Activated CD8-positive, alpha-beta memory T cell treated with anti-CD3 and anti-CD28 coated beads for 24 hours (primary cell): ENCODE results near the gene CIT.
"Not testable (repeated sequence)": the region's sequence is repeated elsewhere in the genome, so short reads cannot be mapped to it uniquely, and the experiment has no call there.

ENCODE experiments used
- DNase-seq: peaks from one replicate; pipeline ENCODE4 v3.0.0-alpha.2; 2020

CIT gene, protein sequence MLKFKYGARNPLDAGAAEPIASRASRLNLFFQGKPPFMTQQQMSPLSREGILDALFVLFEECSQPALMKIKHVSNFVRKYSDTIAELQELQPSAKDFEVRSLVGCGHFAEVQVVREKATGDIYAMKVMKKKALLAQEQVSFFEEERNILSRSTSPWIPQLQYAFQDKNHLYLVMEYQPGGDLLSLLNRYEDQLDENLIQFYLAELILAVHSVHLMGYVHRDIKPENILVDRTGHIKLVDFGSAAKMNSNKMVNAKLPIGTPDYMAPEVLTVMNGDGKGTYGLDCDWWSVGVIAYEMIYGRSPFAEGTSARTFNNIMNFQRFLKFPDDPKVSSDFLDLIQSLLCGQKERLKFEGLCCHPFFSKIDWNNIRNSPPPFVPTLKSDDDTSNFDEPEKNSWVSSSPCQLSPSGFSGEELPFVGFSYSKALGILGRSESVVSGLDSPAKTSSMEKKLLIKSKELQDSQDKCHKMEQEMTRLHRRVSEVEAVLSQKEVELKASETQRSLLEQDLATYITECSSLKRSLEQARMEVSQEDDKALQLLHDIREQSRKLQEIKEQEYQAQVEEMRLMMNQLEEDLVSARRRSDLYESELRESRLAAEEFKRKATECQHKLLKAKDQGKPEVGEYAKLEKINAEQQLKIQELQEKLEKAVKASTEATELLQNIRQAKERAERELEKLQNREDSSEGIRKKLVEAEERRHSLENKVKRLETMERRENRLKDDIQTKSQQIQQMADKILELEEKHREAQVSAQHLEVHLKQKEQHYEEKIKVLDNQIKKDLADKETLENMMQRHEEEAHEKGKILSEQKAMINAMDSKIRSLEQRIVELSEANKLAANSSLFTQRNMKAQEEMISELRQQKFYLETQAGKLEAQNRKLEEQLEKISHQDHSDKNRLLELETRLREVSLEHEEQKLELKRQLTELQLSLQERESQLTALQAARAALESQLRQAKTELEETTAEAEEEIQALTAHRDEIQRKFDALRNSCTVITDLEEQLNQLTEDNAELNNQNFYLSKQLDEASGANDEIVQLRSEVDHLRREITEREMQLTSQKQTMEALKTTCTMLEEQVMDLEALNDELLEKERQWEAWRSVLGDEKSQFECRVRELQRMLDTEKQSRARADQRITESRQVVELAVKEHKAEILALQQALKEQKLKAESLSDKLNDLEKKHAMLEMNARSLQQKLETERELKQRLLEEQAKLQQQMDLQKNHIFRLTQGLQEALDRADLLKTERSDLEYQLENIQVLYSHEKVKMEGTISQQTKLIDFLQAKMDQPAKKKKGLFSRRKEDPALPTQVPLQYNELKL (N-terminal part only)

DNA sequence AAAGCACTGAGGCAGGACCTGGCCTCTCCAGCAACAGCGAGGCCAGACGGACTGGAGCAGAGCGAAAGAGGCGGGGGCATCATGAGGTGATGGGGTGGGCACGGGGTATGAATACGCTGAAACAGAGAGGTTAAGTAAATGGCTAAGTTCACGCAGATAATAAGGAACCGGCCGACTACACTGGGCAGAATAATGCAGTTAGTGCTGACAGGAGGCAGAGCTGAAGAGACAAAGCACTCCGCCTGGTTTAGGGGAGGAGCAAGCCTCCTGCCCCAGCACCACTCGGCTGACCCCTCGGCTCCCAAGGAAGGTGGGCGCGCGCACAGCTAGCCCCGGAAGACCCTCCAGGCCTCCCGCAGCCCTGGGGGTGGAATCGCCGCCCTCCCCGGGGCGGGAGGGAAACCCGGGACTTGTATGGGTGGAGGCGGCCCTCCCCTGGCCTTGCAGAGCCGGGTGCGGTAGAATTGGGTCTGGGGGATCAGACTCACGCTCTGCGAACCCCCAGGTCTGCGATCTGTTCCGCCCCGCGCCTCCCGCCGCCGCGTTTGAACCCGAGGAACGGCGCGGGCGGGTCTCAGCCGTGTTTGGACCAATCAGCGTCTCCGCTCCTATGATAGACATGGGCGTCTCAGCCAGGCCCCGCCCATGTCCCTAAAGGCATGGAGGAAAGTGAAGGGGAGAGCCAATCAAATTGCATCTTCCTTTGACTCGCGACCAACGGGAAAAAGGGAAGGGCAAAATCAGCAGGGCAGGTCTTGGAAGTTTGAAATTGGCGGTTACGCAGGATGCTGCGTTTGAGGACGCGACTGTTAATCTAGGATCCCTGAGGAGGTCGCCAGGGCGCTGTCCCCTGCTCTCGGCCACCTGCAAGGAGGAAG lies at the start of gene CIT:
Gene CIT, minus strand, starts transcription at position 560 of the 878 bp plus-strand sequence. CDS start 1,152 bp downstream, outside the sequence.
- DNase-seq, result peak; percentile 92

DNA sequence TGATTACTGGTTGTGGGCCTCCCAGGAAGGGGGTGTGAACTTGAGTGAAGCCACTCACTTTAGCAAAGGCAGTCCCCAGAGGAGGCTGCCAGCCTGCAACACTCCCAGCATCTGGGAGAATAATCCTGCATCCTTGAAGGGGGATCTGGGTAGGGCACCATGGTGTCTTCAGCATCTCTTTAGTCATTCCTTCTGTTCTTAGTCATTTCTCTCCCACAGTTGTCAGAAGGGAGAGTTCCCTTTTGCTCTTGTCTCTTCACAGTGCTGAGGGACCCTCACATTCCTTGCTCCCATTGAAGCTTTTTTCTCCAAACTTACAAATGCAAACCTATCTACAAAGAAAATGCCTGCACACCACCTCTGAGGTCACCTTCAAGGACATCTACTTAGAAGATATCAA lies 48.1 kb upstream of the CIT start:
- DNase-seq, result no peak

DNA sequence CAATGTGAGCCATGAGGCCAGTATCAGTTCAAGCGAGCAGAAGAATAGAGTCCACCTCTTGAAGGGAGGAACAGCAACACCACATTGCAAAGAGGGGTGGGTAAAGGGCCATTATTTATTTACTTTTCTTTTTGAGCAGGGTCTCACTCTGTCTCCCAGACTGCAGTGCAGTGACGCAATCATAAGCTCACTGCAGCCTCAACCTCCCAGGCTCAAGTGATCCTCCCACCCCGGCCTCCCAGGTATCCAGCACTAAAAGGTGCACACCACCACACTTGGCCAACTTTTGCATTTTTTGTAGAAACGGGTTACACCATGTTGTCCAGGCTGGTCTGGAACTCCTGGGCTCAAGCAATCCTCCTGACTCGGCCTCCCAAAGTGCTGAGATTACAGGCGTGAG lies 42.9 kb upstream of the CIT start:
- no peak for DNase-seq

DNA sequence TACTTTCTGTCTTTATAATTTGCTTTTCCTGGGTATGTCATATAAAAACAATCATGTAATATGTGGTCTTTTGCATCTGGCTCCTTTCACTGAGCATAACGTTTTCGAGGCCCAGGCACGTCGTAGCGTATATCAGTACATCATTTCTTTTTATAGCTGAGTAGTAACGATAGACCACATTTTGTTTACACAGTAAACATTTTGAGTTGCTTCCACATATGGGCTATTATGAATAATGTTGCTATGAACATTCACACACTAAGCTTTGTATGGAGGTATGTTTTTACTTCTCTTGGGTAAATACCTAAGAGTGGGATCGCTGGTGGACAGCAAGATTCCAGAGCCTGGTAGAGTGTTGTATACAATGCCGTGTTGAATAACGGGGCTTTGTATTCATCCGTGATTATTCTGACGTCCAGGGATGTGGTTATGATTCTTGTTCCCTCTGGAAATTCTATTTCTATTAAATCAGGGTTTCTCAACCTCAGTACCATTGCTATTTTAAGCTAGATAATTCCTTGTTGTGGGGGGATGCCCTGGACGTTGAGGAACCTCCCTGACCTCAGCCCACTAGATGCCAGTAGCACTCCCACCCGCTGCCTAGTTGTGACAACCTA lies 38.9 kb upstream of the CIT start:
- no peak for DNase-seq

DNA sequence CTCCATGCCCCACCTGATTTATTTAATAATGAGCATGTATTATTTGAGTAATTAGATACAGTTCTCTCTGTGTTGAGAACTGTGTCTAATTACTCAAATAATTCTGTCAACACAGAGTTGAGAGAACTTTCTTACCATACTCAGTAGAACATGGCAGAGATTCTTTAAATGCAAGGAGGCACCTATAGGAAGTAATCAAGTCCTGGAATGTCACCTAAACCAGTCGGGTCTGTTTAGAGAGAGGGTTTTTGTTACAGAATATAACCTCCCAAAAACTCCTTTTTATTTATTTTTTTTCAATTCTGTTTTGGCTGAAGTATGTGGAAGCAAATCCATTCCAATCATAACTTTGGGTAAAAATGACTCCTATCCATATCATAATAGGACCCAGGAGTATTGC lies 37.5 kb upstream of the CIT start:
- DNase-seq, result no peak

DNA sequence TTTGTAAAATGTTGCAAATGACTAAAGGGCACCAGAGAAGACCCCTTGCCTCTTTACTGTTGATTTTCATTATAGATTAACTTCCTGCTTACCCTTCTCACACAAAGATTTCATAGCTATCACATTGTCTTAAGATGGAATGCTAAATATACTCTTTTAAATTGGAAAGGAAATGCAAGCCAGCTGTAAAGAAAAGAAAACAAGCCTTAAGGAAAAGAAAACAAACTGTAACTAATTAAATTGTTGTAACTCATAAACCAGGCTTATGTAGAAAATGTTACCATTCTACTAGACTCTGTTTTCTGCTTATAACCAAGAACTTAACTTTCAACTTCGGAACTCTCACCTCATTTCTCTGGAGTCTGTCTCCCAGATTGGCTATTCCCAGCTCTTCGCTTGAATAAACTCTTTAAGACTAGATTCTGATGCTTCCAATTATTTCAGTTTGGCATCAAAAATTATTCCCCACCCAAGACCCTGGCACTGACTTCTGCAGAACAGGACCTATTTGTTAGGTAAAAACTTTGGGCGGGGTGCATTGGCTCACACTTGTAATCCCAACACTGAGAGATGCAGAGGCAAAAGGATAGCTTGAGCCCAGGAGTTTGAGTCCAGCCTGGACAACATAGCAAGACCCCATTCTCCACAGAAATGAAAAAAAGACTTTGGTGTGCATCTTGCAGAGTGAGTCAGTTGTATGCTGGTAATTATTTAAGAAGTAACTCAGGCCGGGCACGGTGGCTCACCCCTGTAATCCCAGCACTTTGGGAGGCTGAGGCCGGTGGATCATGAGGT lies 36.6 kb upstream of the CIT start:
- no peak for DNase-seq

DNA sequence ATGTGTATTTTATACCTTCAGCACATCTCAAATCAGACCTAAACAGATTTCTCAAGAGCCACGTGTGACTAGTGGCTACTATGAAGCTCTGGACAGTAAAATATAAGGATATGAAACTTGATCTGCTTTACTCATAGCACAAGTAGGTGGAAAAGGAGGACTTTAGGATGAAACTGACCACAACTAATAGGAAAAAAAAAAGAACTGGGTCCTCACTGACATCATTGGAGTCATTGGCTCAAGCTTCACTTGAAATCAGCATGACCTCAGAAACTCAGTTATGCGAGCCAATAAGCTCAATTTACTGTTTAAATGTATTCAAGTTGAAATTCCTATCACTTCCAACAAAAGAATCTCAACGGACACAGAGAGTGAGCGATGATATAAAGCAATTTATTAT lies 34.1 kb upstream of the CIT start:
- DNase-seq, result no peak

DNA sequence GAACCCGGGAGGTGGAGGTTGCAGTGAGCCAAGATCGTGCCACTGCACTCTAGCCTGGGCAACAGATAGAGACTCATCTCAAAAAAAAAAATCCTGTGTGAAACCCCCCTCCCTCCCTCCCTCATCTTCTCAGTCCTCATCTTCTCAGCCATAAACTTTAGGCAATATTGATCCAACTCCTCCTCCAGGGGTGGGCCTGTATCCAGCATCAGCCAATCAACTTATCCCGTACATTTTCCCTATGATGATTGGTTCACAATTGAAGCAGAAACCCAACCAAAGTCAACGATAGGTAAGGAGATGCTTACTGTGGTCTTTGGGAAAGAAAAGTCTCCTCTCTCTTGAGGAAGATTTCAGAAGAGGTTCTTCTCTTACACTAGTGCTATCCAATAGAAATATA lies 33.5 kb upstream of the CIT start:
- no peak for DNase-seq

DNA sequence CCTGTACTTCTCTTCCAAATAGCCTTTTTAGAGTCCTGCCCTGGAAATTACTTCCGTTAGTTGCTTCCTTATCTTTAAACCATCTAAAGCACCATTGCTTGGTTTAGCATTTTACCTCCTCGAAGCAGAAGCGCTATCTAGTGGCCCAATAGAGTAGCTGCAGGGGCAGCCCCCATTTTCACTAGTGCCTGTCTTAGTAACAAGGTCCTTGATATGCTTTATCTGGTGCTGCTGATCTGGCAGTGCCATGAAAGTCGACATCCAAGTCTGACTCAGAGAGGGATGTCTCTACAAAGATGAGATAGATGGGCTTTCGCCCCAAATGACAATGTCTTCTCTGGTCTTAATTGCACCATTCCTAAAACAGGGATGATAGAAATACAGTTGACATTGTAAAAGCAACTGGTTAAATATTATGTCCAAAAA lies 25.0 kb upstream of the CIT start:
- peak; percentile 83 for DNase-seq

DNA sequence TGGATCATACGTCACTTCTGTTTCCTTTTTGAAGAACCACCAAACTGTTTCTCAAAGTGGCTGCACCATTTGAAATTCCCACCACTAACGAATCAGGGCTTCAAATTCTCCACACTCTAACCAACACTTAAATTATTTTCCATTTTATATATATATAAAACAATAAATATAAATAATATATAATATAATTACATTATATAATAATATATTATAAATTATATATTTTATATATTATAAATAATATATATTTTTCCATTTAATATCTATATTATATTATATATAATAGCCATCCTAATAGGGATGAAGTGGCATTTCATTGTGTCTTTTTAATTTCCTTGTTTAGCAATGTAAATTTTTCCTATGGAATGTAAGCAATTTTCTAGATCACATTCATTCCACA lies 24.6 kb upstream of the CIT start:
- no peak for DNase-seq

DNA sequence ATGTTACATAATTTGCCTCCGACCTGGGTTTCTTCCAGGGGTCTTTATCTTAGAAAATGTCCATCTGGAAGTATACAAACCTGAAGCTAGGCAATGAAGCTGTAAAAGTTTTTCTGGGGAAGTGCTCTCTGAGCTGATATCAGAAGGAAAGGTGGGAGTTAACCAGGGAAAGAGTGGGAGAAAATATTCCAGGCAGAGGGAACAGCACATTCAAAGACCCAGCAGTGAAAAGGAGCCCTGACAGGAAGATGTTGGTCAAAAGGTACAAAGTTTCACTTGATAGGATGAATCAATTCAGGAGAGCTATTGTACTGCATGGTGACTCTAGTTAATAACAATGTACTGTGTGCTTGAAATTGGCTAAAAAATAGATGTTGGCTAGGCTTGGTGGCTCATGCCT lies 17.8 kb upstream of the CIT start:
- no peak for DNase-seq

DNA sequence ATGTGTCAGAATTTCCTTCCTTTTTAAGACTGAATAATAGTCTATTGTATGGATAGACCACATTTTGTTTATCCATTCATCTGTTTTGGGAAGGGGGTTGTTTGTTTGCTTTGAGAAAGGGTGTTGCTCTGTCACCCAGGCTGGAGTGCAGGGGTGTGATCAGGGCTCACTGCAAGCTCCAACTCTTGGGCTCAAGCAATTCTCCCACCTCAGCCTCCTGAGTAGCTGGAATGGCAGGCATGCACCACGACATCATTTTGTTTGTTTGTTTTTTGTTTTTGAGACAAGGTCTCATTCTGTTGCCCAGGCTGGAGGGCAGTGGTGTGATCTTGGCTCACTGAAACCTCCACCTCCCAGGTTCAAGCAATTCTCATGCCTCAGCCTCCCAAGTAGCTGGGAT lies 15.5 kb upstream of the CIT start:
- DNase-seq, result not testable (repeated sequence)

DNA sequence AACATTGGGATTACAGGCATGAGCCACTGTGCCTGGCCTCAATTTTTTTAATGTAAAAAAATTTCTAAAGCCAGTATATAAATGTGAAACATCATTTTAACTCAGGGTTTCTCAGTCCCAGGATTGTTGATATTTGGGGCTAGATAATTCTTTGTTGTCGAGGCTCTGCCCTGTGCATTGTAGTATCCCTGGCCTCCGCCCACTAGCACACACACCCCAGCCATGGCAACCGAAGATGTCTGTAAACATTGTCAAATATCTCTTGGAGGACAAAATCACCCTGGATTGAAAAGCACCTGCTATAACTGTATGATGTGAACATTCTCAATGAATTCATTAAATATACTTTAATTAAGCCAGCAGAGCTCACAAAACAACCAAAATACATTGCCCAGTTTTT lies 8.4 kb upstream of the CIT start:
- DNase-seq, result no peak

DNA sequence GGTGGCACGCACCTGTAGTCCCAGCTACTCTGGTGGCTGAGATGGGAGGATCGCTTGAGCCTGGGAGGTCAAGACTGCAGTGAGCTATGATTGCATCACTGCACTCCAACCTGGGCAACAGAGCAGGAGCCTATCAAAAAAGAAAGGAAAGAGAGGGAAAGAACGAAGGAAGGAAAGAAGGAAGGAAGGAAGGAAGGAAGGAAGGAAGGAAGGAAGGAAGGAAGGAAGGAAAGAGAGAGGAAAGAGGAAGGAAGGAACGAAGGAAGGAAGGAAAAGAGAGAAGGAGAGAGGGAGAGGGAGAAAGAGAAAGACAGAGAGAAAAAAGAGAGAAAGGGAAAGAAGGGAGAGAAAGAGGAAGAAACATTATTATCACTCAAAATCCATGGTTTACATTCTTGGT lies 6.7 kb upstream of the CIT start:
- DNase-seq, result not testable (repeated sequence)

DNA sequence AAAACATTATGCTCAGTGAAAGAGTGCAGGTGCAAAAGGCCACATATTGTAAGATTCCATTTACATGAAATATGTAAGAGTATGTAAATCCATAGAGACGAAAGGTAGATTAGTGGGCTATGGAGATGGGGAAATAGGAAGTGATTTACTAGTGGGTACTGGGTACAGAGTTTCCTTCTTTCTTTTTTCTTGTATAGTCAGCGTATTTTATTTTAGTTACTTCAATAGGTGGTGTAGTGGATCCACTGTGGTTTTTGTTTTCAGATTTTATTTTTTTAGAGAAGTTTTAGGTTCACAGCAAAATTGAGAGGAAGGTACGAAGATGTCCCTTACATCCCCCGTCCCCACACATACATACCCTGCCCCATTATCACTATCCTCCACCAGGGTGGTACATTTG lies 6.1 kb upstream of the CIT start:
- DNase-seq, result no peak

DNA sequence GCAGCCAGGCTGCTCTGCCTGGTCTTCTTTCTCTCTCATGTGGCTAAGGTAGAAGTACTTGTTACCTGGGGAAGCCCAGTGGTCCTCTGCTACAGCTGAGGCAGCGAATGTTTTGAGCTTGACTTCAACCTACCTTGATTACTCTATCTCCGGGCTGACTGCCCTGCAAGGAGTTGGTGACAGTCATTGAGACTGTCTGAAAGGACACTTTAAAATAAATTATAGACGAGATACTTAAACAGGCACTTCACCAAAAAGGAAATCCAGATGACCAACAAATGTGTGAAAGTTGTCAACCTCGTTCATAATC lies 474 bp upstream of the CIT start:
- DNase-seq, result no peak

DNA sequence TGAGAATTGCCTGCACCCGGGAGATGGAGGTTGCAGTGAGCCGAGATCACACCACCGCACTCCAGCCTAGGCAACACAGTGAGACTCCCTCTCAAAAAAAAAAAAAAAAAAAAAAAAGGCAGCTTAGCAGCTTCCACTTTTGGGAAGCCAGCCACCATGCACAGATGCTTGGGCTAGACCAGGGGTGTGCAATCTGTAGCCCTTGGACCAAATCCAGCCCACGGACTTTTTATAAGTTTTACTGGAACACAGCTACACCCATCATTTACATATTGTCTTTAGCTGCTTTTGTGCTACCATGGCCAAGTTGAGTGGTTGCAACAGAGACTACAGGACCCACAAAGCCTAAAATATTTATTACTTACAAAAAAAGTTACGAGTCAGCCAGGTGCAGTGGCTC lies 6.7 kb downstream of the CIT start:
- no peak for DNase-seq

DNA sequence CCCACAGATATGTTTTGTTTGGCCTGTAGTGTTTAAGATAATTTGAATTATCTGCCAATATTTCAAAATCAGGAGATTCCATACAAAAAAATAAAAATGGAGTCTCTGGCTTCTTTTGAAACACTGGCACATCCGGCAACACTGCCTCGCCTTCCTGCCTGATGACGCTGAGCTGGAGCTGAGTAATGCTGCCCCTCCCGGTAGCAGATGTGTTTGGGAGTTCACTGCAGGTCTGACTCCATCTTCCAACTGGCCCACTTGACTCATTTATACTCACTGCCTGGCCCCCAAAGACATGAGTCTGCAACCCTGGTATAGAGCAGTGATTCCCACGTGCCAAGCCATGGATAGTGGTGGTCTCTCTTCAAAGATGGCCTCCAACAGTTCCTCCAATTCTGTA lies 7.4 kb downstream of the CIT start:
- no peak for DNase-seq

DNA sequence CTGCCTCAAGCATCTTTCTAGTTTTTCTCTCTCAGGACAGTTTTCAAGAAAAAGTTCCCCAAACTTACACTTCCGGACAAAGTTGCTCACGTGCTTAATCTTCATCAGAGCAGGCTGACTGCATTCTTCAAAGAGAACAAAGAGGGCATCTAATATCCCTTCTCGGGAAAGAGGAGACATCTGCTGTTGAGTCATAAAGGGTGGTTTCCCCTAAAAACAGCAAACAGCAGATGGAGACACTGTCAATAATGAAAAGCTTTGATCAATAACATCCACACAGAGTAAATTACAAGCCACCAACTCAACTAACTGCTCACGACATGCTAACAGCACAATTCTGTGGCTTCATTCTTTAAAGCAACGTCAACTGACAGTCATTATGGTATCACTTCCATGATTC lies 8.1 kb downstream of the CIT start:
- no peak for DNase-seq

DNA sequence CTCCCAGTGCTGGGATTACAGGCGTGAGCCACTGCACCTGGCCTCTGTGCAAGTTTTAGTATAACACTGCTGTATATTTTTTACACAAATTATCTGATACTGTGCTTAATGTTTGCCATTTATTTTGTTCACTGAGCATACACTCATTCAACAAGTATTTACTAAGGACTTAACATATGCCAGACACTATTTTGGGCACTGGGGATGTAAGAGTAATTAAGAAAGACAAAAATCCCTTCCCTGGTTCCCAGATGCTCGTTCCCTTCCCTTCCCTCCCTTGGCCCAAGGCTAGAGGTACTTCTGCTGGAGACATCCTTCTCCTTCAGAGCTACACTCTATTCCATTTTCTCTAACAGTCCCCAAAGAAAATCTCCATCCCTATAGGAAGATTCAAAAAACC lies 12.5 kb downstream of the CIT start:
- DNase-seq, result no peak

DNA sequence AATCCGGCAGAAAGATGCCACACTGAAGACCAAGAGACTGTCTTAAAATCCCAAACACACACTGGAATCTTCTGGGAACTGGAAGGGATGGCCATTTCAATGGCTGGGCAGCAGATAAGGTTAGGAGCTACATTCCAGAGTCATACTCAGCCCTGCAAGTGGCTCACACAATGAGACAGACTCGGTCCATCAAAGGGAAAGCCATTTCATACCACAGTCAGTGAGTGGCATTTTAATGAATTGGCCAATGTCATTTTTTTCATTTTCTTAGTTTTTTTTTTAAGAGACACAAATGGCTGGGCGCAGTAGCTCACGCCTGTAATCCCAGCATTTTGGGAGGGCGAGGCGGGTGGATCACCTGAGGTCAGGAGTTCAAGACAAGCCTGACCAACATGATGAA lies 17.9 kb downstream of the CIT start:
- DNase-seq, result no peak
